ENCODE results near the gene OR5D13.

DNA sequence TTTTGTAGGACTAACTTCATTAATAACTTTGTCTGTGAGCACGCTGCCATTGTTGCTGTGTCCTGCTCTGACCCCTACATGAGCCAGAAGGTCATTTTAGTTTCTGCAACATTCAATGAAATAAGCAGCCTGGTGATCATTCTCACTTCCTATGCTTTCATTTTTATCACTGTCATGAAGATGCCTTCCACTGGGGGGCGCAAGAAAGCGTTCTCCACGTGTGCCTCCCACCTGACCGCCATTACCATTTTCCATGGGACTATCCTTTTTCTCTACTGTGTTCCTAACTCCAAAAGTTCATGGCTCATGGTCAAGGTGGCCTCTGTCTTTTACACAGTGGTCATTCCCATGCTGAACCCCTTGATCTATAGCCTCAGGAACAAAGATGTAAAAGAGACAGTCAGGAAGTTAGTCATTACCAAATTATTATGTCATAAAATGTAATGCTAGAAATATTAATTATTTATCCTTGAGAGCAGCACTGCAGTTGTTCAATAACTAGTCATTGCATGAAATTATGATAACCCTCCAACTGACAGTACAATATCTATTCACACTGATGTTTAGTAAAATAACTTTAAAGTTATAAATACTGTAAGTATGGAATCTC, 46.4 kb upstream of the OR5D13 start:
- TF ChIP-seq, protein P1, sequence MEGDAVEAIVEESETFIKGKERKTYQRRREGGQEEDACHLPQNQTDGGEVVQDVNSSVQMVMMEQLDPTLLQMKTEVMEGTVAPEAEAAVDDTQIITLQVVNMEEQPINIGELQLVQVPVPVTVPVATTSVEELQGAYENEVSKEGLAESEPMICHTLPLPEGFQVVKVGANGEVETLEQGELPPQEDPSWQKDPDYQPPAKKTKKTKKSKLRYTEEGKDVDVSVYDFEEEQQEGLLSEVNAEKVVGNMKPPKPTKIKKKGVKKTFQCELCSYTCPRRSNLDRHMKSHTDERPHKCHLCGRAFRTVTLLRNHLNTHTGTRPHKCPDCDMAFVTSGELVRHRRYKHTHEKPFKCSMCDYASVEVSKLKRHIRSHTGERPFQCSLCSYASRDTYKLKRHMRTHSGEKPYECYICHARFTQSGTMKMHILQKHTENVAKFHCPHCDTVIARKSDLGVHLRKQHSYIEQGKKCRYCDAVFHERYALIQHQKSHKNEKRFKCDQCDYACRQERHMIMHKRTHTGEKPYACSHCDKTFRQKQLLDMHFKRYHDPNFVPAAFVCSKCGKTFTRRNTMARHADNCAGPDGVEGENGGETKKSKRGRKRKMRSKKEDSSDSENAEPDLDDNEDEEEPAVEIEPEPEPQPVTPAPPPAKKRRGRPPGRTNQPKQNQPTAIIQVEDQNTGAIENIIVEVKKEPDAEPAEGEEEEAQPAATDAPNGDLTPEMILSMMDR (optimal IDR thresholded peaks at IDR 0.05 in 1 of 3, IDR thresholded peaks at IDR 0.05 in 1 of 3, conservative IDR thresholded peaks at IDR 0.05 in 1 of 3; ENCODE audit: extremely low read depth in 1 of 3, insufficient read depth in 2 of 3, low read length in 3 of 3) = no peak
- TF ChIP-seq EZH2 (IDR thresholded peaks at IDR 0.05; ENCODE audit: low read length) = no peak

Measured in keratinocyte (primary cell).